Breast epithelium (tissue), 3 donors: ENCODE measurements around the gene DYSF.

Source experiments
- POLR2A ChIP-seq: fragments of 450-650 bp; IDR thresholded peaks from one replicate; pipeline ENCODE4 v1.6.1; 2016; ENCODE audit warnings: antibody characterized with exemption, mild to moderate bottlenecking, moderate library complexity
- POLR2AphosphoS5 ChIP-seq, 3 donors: sonication (generic); formaldehyde crosslinking; IDR thresholded peaks; one replicate each; pipeline ENCODE4 v1.6.1; 2017; ENCODE audit warnings: antibody characterized with exemption in 3 of 3
- TF ChIP-seq, protein P1 (sequence below), 3 donors: fragments of 450-650 bp; IDR thresholded peaks; one replicate each; pipeline ENCODE4 v1.5.1; 2016 to 2017; ENCODE audit warnings: antibody characterized with exemption in 3 of 3, mild to moderate bottlenecking in 3 of 3, moderate library complexity in 3 of 3

DNA sequence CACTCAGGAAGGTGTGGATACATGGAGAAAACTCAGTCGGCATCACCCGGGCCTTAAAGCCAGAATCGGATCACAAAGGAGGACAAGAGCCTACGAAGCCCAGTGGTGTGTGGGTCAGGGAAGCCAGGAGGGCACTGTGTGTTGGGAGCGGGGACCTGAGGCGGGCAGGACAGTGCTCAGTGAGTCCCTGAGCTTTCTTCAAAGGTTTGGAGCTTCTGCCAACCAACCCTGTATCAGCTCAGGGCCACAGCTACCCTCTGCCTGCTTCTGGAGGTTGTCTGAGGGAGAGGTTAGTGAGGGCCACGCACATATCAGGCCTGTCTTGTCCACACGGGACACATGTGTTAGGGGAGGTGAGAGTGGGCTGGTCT lies 52.4 kb downstream of the DYSF start:
- TF ChIP-seq POLR2AphosphoS5 (IDR thresholded peaks at IDR 0.05) (no peak), POLR2A (no peak)
- TF ChIP-seq, protein P1, sequence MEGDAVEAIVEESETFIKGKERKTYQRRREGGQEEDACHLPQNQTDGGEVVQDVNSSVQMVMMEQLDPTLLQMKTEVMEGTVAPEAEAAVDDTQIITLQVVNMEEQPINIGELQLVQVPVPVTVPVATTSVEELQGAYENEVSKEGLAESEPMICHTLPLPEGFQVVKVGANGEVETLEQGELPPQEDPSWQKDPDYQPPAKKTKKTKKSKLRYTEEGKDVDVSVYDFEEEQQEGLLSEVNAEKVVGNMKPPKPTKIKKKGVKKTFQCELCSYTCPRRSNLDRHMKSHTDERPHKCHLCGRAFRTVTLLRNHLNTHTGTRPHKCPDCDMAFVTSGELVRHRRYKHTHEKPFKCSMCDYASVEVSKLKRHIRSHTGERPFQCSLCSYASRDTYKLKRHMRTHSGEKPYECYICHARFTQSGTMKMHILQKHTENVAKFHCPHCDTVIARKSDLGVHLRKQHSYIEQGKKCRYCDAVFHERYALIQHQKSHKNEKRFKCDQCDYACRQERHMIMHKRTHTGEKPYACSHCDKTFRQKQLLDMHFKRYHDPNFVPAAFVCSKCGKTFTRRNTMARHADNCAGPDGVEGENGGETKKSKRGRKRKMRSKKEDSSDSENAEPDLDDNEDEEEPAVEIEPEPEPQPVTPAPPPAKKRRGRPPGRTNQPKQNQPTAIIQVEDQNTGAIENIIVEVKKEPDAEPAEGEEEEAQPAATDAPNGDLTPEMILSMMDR (IDR thresholded peaks at IDR 0.05): no peak
